NOMO-1 (cell line): ENCODE measurements around the gene ARHGAP21.
"Not testable (repeated sequence)": the region's sequence is repeated elsewhere in the genome, so short reads cannot be mapped to it uniquely, and the experiment has no call there.

Source experiments
- DNase-seq, 2 experiments: peaks; one replicate each; lab custom pipeline; 2025; ENCODE audit not compliant: unreplicated experiment in 2 of 2; lab: John Stamatoyannopoulos, UW

ARHGAP21 gene

GRCh38 chr10:24723788-24724380, at the start of gene ARHGAP21:
ARHGAP21 (minus strand) TSS chr10:24723887; CDS start chr10:24721899, 1,988 bp downstream.
- DNase-seq, result peak; percentile 16 to 44

GRCh38 chr10:24771943-24772694, 48.4 kb upstream of the ARHGAP21 start:
- no peak for DNase-seq

GRCh38 chr10:24764991-24765390, 41.3 kb upstream of the ARHGAP21 start:
- DNase-seq, result not testable (repeated sequence)

- no peak for DNase-seq
Observed at GRCh38 chr10:24762966-24763623, 39.4 kb upstream of the ARHGAP21 start.

- DNase-seq, result no peak
Observed at GRCh38 chr10:24762161-24762924, 38.7 kb upstream of the ARHGAP21 start.

- no peak for DNase-seq
Observed at GRCh38 chr10:24759672-24760071, 36.0 kb upstream of the ARHGAP21 start.

GRCh38 chr10:24758254-24758653, 34.6 kb upstream of the ARHGAP21 start:
- not testable (repeated sequence) for DNase-seq

- DNase-seq, result no peak
Observed at GRCh38 chr10:24756283-24756682, 32.6 kb upstream of the ARHGAP21 start.

GRCh38 chr10:24751716-24752115, 28.0 kb upstream of the ARHGAP21 start:
- no peak for DNase-seq

- DNase-seq, result no peak
Observed at GRCh38 chr10:24750695-24751094, 27.0 kb upstream of the ARHGAP21 start.

- DNase-seq, result no peak
Observed at GRCh38 chr10:24748214-24748613, 24.5 kb upstream of the ARHGAP21 start.

- no peak for DNase-seq
Observed at GRCh38 chr10:24744946-24745345, 21.3 kb upstream of the ARHGAP21 start.

GRCh38 chr10:24740714-24741113, 17.0 kb upstream of the ARHGAP21 start:
- DNase-seq, result no peak

GRCh38 chr10:24737001-24737400, 13.3 kb upstream of the ARHGAP21 start:
- DNase-seq, result no peak

- DNase-seq, result no peak
Observed at GRCh38 chr10:24731942-24732341, 8.3 kb upstream of the ARHGAP21 start.

- DNase-seq, result no peak
Observed at GRCh38 chr10:24730811-24731210, 7.1 kb upstream of the ARHGAP21 start.

- DNase-seq, result no peak
Observed at GRCh38 chr10:24727786-24728185, 4.1 kb upstream of the ARHGAP21 start.

GRCh38 chr10:24726626-24727025, 2.9 kb upstream of the ARHGAP21 start:
- DNase-seq, result no peak

GRCh38 chr10:24726029-24726428, 2.3 kb upstream of the ARHGAP21 start:
- DNase-seq, result not testable (repeated sequence)

- DNase-seq, result peak; percentile 90 to 92
Observed at GRCh38 chr10:24724381-24725228, 918 bp upstream of the ARHGAP21 start.
